ENCODE results near the gene CBR1. TPM values are rescaled to one million over a fixed set of nuclear protein-coding genes. Genes with fewer than 3 reads are reported as not detected.
A peak's percentile ranks its signal among the peaks of the same experiment; 100 is the strongest.

CBR1 gene
- polyA plus RNA-seq, 3 donors: 36.9 to 114 (median 100) TPM

- Histone ChIP-seq H2AFZ (ENCODE audit: insufficient read depth, low read depth, low read length, poor library complexity, severe bottlenecking) (no peak overlapping the region), H3K4me3 (replicated peaks in 1 of 3; ENCODE audit: low read depth in 2 of 3, low read length in 3 of 3) (no peak overlapping the region), H3K27me3 (ENCODE audit: control insufficient read depth in 2 of 2, insufficient read depth in 2 of 2, low read length in 2 of 2) (no peaks in the 10 kb centered on the region), H3K36me3 (replicated peaks in 1 of 2; ENCODE audit: control insufficient read depth in 1 of 2, insufficient read depth in 2 of 2, low read length in 2 of 2) (no peaks in the 10 kb centered on the region), H3K79me2 (ENCODE audit: insufficient read depth, low read length) (no peaks in the 10 kb centered on the region), H3K27ac (ENCODE audit: low read depth in 1 of 2, low read length in 2 of 2) (no peak overlapping the region), H3K9ac (ENCODE audit: insufficient read depth, low read length, poor library complexity, severe bottlenecking) (no peak overlapping the region), H3K9me3 (replicated peaks in 1 of 2; ENCODE audit: control insufficient read depth in 1 of 2, insufficient read depth in 1 of 2, low read length in 2 of 2) (no peaks in the 10 kb centered on the region), H3K4me2 (replicated peaks; ENCODE audit: extremely low read depth, low read length, poor library complexity, severe bottlenecking) (no peak overlapping the region), H4K20me1 (ENCODE audit: insufficient read depth, low read length) (no peaks in the 10 kb centered on the region), H3K4me1 (ENCODE audit: control insufficient read depth in 1 of 2, insufficient read depth in 2 of 2, low read length in 2 of 2) (no peaks in the 10 kb centered on the region)
- peak; percentile 92 for TF ChIP-seq CTCF (IDR thresholded peaks at IDR 0.05)
- no peak overlapping the region for H3K4me3 Mint-ChIP-seq
- intact Hi-C loops (cut with micrococcal nuclease): loop anchor here (2.0 to 10.0 kb wide), 3 partner anchors 184 to 1336 kb away; no protein-coding TSS in a partner anchor
- H3K27me3 Mint-ChIP-seq (ENCODE audit: low read depth in 3 of 3): peaks cover 0 to 7% (median 7%) of the 10 kb centered on the region in 3 donors
- H3K27ac Mint-ChIP-seq: peak overlapping the region in 2 of 7 donors; percentile 10 to 12
- WGBS (ENCODE audit: insufficient coverage): 24% methylated on average over 17 of the region's 25 CpGs
- peaks cover 0 to under 1% of the 10 kb centered on the region in 2 donors for H3K36me3 Mint-ChIP-seq
- H3K4me1 Mint-ChIP-seq: peaks cover 5% of the 10 kb centered on the region
- peak; percentile 49 to 66 (median 52) for DNase-seq
- peaks cover 0 to 3% (median 0%) of the 10 kb centered on the region in 7 donors for H3K9me3 Mint-ChIP-seq
Observed at GRCh38 chr21:36028127-36029069, 41.4 kb upstream of the CBR1 start.

GRCh38 chr21:36029309-36029708, 40.5 kb upstream of the CBR1 start:
- no peaks in the 10 kb centered on the region for H3K4me1 ChIP-seq (ENCODE audit: control insufficient read depth in 1 of 2, insufficient read depth in 2 of 2, low read length in 2 of 2)
- H3K27ac Mint-ChIP-seq: peak overlapping the region in 1 of 7 donors; percentile 35
- peaks cover 0 to 7% (median 7%) of the 10 kb centered on the region in 3 donors for H3K27me3 Mint-ChIP-seq (ENCODE audit: low read depth in 3 of 3)
- H3K36me3 Mint-ChIP-seq: peaks cover 3 to 6% of the 10 kb centered on the region in 2 donors
- H3K36me3 ChIP-seq (replicated peaks in 1 of 2; ENCODE audit: control insufficient read depth in 1 of 2, insufficient read depth in 2 of 2, low read length in 2 of 2): peaks cover 0 to 4% of the 10 kb centered on the region in 2 donors
- no peaks in the 10 kb centered on the region for H3K9me3 ChIP-seq (replicated peaks in 1 of 2; ENCODE audit: control insufficient read depth in 1 of 2, insufficient read depth in 1 of 2, low read length in 2 of 2)
- no peak overlapping the region for H3K4me2 ChIP-seq (replicated peaks; ENCODE audit: extremely low read depth, low read length, poor library complexity, severe bottlenecking)
- peaks cover 0 to 3% (median 0%) of the 10 kb centered on the region in 7 donors for H3K9me3 Mint-ChIP-seq
- H3K4me1 Mint-ChIP-seq: peaks cover 5% of the 10 kb centered on the region
- no peaks in the 10 kb centered on the region for H4K20me1 ChIP-seq (ENCODE audit: insufficient read depth, low read length)
- H3K79me2 ChIP-seq (ENCODE audit: insufficient read depth, low read length): no peaks in the 10 kb centered on the region
- no peaks in the 10 kb centered on the region for H3K27me3 ChIP-seq (ENCODE audit: control insufficient read depth in 2 of 2, insufficient read depth in 2 of 2, low read length in 2 of 2)
- no peak for DNase-seq
- intact Hi-C loops (cut with micrococcal nuclease): loop anchor here (2.0 to 10.0 kb wide), 3 partner anchors 185 to 1337 kb away; no protein-coding TSS in a partner anchor
- TF ChIP-seq CTCF (IDR thresholded peaks at IDR 0.05): no peak
- no peak overlapping the region for H3K4me3 Mint-ChIP-seq
- no peak overlapping the region for H3K4me3 ChIP-seq (replicated peaks in 1 of 3; ENCODE audit: low read depth in 2 of 3, low read length in 3 of 3)
- H2AFZ ChIP-seq (ENCODE audit: insufficient read depth, low read depth, low read length, poor library complexity, severe bottlenecking): no peak overlapping the region
- no peak overlapping the region for H3K9ac ChIP-seq (ENCODE audit: insufficient read depth, low read length, poor library complexity, severe bottlenecking)
- 100% methylated on average over 8 of the region's 8 CpGs for WGBS (ENCODE audit: insufficient coverage)
- H3K27ac ChIP-seq (ENCODE audit: low read depth in 1 of 2, low read length in 2 of 2): no peak overlapping the region
